SU-DHL-6 (cell line): Measurements from ENCODE around the gene RABL3.

Experiments
- CTCF ChIP-seq: fragments of 200-600 bp; sonication (generic); IDR thresholded peaks from one replicate; pipeline ENCODE4 v1.5.1; 2017; ENCODE audit warnings: antibody characterized with exemption, mild to moderate bottlenecking, low read length, moderate library complexity; ENCODE audit not compliant: insufficient read depth, poor library complexity, severe bottlenecking
- EZH2phosphoT487 ChIP-seq: fragments of 200-600 bp; sonication (generic), shearing (Covaris generic); conservative IDR thresholded peaks from 2 replicates; pipeline ENCODE4 v1.6.1; 2018; ENCODE audit warnings: mild to moderate bottlenecking, antibody characterized with exemption, low read length, moderate library complexity, mixed read lengths

DNA sequence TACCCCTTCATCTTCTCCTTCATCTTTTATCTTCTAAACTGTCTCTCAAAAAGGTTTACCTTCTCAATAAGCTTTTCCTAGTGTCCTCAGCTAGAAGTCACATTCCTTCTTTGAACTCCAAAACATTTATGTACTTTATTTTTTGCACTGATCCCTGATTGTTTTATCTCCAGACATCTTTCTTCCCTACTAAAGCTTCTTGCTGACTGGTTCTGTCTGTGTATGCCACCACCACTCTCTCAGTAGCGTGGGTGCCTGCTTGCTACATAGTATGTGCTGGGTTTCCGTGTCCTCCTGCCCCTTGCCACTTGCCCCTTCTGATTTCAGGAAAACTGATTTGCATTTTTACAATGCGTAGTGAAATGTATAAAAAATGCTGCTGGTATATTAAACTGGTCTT lies 24.3 kb upstream of the RABL3 start:
- TF ChIP-seq CTCF (no peak), EZH2phosphoT487 (no peak)
